GM12892 (cell line): Measurements from ENCODE around the gene GATA2.

Experiments used
- DNase-seq: peaks from one replicate; pipeline ENCODE4 v3.0.0; 2011; ENCODE audit not compliant: insufficient read length
- FAIRE-seq: peaks from 2 replicates; lab custom pipeline; 2011; peaks lifted over from hg19 to GRCh38; lab: Jason Lieb, UNC
- POLR2A ChIP-seq: IDR thresholded peaks from 2 replicates; pipeline ENCODE4 v1.6.1; 2011; ENCODE audit warnings: low read depth, low read length, control low read depth
- POLR2AphosphoS5 ChIP-seq: IDR thresholded peaks from 2 replicates; pipeline ENCODE4 v1.6.1; 2011; ENCODE audit warnings: low read depth, low read length, control low read depth
- TAF1 ChIP-seq: IDR thresholded peaks from 2 replicates; pipeline ENCODE4 v1.6.1; 2011; ENCODE audit warnings: low read depth, mild to moderate bottlenecking, control low read depth, low read length, borderline replicate concordance

GATA2 gene

GRCh38 chr3:128468285-128468790 lies 24.7 kb downstream of the GATA2 start:
- TF ChIP-seq TAF1 (no peak), POLR2AphosphoS5 (no peak), POLR2A (no peak)
- no peak for FAIRE-seq
- no peak for DNase-seq

DNA sequence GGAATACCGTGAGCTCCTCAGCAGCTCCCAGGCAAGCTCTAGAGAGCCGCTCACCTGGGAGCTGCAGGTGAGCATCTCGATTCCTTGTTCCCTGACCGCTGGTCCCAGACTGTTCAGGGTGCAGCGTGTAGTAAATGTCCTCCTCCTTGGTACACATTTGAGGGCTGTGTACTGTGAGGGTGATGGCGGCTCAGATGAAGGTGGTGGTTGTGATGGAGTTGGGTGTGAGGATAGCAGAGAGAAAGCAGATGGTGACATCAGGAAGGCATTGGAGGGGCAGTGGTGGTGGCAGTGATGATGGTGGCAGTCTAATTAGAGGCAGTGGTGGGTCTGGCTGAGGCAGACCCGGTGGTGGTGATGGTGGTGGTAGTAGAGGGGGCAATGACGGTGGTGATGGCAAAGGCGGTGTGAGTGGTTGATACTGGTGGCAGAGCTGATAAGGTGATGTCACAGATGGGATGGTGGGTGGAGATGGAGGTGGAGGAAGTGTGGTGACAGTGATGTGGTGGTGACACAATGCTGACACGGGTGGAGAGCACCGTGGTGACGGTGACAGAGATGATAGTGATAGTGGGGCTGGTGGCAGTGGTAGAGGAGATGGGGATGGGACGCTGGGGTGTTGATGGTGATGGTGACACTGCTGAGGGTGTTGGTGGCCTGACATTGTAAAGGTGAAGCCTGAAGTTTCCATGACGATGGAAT lies 26.0 kb downstream of the GATA2 start, which contains the start of gene DNAJB8:
TSS of gene DNAJB8 (minus strand) at position 51 of the 702 bp plus-strand sequence. CDS start 3,645 bp downstream, outside the sequence.
- peak; percentile 5 for FAIRE-seq
- TF ChIP-seq POLR2AphosphoS5 (no peak), TAF1 (no peak), POLR2A (no peak)
- no peak for DNase-seq

- no peak for TF ChIP-seq POLR2A
- no peak for TF ChIP-seq POLR2AphosphoS5
- no peak for TF ChIP-seq TAF1
- DNase-seq (no peak), FAIRE-seq (no peak)
These were observed 28.3 kb downstream of the GATA2 start for GRCh38 chr3:128464702-128465101.

DNA sequence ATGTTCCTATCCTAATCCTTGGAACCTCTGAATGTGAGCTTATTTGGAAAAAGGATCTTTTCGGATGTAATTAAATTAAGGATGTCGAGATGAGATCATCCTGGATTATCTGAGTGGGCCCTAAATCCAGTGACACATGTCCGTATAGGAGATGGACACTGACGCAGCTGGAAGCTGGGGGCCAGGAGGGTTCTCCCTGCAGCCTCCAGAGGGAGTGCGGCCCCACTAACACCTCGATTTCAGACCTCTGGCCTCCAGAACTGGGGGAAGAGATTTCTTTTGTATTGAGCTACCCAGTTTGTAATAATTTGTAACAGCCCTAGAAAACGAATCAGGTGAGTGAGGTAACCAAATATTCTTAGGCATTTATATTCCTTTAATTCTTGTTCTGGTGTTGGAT lies 28.8 kb downstream of the GATA2 start:
- no peak for FAIRE-seq
- DNase-seq = no peak
- TF ChIP-seq POLR2AphosphoS5 (no peak), POLR2A (no peak), TAF1 (no peak)

DNA sequence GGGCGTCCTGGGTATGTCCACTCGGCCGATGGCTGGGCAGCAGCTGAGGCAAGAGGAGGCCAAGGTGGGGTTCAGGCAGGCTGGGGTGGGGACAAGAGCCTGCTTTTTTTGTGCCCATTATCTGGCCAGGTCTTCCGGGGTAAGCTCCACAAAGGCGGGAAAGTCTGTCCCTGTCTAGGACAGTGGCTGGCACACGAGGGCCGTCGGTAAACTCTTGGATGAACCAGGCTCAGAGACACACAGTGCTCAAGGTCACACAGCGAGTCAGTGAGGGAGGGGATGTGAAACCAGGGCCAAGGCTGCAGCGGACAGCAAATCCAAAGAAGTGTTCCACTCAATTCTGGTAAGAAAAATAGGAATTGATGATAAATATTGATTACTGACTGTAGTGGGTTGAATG lies 29.2 kb downstream of the GATA2 start:
- no peak for FAIRE-seq
- TF ChIP-seq POLR2AphosphoS5 = no peak
- TF ChIP-seq TAF1 = no peak
- no peak for TF ChIP-seq POLR2A

DNA sequence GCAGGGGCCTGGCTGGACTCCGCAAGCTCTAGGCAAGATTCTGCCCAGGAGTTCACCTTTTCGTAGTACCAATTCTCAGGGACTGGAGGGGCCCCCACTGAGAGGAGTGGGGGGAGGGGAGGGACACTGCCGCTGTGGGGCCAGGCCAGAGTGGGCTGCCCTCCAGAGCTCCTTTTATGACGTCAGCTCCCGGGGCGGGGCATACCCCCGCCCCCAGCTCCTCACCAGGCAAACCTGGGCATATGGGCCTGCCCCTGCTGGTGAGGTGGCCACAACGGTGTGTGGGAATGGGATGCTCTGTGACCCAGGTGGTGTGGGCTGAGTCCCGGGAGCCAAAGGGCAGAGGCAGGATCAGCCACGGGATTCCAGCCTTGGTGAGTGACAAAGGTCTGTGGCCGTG lies 29.6 kb downstream of the GATA2 start:
- TF ChIP-seq POLR2AphosphoS5 (no peak), POLR2A (no peak), TAF1 (no peak)
- FAIRE-seq (no peak), DNase-seq (no peak)

More for the DNA sequence above, 29.2 kb downstream of the GATA2 start:
- no peak for DNase-seq

DNA sequence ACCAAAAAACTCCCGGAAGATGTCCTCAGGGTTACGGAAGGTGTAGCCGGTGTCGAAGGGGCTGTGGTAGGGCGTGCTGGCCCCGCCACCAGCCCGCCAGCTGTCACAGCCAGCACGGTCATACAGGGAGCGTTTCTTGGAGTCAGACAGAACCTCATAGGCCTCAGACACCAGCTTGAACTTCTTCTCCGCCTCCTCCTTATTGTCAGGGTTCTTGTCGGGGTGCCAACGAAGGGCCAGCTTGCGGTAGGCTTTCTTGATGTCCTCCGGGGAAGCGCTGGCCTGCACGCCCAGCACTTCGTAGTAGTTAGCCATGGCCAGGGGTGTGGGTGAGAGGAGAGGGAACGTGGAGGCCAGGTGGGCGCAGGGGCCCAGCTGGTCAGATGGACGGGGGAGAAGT lies 30.1 kb downstream of the GATA2 start:
- DNase-seq (no peak), FAIRE-seq (no peak)
- TF ChIP-seq POLR2A = no peak
- no peak for TF ChIP-seq POLR2AphosphoS5

DNA sequence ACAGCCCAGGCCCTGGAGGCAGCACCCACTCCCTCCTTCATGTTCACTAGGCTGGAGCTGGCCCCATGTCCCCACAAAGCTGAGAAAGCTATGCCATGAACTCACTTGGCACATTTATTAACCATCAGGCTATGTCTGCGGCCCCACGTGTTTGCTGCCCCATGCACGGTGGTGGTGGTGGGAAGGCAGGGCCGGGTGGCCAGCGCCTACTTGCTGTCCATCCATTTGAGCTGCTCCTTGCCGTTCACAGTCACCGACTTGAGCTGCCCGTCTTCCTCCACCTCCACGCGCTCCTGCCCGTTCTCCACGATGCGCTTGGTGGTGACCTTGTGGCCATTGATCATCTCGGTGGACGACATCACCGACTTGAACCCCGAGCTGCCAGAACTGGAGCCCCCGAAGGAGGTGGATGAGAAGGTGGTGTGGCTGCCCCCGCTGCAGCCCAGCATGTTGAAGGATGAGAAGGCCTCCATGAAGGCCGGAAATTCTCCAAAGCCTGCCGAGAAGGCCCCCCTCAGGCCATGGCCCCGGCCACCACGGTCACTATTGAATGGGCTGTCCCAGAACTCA lies 30.6 kb downstream of the GATA2 start:
- FAIRE-seq = no peak
- DNase-seq = no peak

GRCh38 chr3:128461731-128462130 lies 31.3 kb downstream of the GATA2 start:
- FAIRE-seq = no peak
- no peak for DNase-seq
- TF ChIP-seq POLR2AphosphoS5 = no peak

More for the DNA sequence above, 30.6 kb downstream of the GATA2 start:
- TF ChIP-seq POLR2A (no peak), TAF1 (no peak), POLR2AphosphoS5 (no peak)

DNA sequence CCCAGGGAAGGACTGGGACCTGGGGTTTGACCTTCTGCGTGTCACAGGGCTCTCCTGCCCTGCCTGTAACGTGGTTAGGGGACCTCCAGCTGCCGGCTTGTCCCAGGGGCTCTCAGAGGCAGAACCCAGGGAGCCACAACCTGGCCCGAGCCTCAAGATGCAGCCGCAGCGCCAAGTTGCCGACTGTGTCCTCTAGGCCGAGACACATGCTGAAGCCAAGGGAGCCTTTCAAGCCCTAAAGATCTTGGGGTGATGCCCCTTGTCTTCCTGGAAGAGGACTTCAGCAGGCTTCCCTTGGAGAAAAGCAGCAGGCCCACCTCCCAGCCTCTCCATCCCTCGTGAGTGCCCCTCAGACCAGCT lies 33.6 kb downstream of the GATA2 start:
- TF ChIP-seq POLR2A (no peak), TAF1 (no peak), POLR2AphosphoS5 (no peak)
- FAIRE-seq (no peak), DNase-seq (no peak)

DNA sequence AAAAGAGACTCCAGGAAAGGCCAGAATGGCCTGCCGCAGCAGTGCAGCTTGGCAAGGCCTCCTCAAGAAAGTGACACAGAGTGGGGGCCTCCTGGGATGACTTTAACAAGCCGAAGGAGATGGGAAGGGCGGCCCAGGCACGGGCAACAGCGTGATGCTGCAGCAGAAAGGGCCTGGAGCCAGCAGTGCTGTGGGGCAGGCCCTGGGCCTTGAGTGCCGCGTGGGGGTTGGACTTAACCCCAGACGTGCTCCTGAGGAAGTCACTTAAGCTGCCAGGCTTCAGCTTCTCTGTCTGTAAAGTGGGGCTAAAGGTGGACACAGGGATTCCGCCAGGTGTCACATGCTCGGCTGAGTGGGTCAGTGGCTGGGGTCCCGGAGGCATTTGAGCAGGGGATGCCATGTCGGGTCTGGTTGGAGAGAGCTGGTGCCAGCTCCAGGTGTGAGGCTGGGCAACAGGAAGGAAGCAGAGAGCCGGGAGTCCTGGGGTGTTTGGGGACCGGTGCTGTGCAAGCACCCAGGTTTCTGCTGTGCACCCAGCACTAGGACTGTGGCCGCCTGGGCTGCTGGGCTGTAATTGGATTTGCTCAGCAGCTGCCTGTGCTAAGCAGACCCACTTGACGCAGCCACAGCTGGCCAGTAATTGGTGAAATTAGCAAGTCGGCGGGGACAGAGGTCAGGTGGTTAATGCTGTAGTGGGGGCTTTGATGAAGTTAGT lies 34.1 kb downstream of the GATA2 start:
- FAIRE-seq (no peak), DNase-seq (no peak)
- TF ChIP-seq POLR2A = no peak
- no peak for TF ChIP-seq POLR2AphosphoS5
- no peak for TF ChIP-seq TAF1

- FAIRE-seq (no peak), DNase-seq (no peak)
- TF ChIP-seq TAF1 (no peak), POLR2AphosphoS5 (no peak), POLR2A (no peak)
These were observed 35.1 kb downstream of the GATA2 start for GRCh38 chr3:128457937-128458336.
